ENCODE results near the gene TINAG.

DNA sequence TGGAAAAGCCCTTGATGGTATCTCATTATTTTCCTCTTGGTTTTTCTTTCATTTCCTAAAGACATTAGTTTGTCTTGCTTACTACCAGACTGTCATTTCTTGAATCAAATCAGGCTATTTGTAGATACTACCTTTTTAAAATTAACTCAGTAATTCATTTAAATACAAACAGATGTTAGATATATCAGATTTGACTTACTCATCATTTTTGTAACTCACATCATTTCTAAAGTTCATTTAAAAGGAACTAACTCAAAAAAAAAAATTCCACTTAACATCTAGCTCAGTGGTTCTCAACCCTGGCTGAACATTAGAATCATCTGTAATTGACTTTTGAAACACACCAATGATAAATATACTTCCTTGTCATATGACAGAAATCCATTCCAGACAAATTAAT lies 48.2 kb upstream of the TINAG start:
- TF ChIP-seq, protein P1, sequence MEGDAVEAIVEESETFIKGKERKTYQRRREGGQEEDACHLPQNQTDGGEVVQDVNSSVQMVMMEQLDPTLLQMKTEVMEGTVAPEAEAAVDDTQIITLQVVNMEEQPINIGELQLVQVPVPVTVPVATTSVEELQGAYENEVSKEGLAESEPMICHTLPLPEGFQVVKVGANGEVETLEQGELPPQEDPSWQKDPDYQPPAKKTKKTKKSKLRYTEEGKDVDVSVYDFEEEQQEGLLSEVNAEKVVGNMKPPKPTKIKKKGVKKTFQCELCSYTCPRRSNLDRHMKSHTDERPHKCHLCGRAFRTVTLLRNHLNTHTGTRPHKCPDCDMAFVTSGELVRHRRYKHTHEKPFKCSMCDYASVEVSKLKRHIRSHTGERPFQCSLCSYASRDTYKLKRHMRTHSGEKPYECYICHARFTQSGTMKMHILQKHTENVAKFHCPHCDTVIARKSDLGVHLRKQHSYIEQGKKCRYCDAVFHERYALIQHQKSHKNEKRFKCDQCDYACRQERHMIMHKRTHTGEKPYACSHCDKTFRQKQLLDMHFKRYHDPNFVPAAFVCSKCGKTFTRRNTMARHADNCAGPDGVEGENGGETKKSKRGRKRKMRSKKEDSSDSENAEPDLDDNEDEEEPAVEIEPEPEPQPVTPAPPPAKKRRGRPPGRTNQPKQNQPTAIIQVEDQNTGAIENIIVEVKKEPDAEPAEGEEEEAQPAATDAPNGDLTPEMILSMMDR (IDR thresholded peaks at IDR 0.05; ENCODE audit: insufficient read depth, low read length): no peak
- TF ChIP-seq POLR2AphosphoS5 (IDR thresholded peaks at IDR 0.05; ENCODE audit: low read depth): no peak
